Osteocyte (in vitro differentiated cells): ENCODE results near the gene OBP2A. TPM values are rescaled to one million over a fixed set of nuclear protein-coding genes. Genes with fewer than 3 reads are reported as not detected.

Source experiments
- DNase-seq: peaks from one replicate; pipeline ENCODE4 v3.0.0; 2021; ENCODE audit warnings: mixed read lengths; ENCODE audit not compliant: unreplicated experiment; ENCODE audit errors: extremely low spot score
- H3K27ac Mint-ChIP-seq: one replicate; pipeline ENCODE4 v1.8.0; 2021; ENCODE audit warnings: mild to moderate bottlenecking, mixed read lengths; ENCODE audit not compliant: unreplicated experiment
- H3K27me3 Mint-ChIP-seq: one replicate; pipeline ENCODE4 v1.8.0; 2021; ENCODE audit warnings: mixed read lengths; ENCODE audit not compliant: unreplicated experiment
- H3K36me3 Mint-ChIP-seq: one replicate; pipeline ENCODE4 v1.8.0; 2021; ENCODE audit warnings: mixed read lengths; ENCODE audit not compliant: unreplicated experiment
- H3K4me1 Mint-ChIP-seq: one replicate; pipeline ENCODE4 v1.8.0; 2021; ENCODE audit warnings: mixed read lengths; ENCODE audit not compliant: unreplicated experiment
- H3K4me3 Mint-ChIP-seq: one replicate; pipeline ENCODE4 v1.8.0; 2021; ENCODE audit warnings: mild to moderate bottlenecking, moderate library complexity, mixed read lengths; ENCODE audit not compliant: unreplicated experiment
- H3K9me3 Mint-ChIP-seq: one replicate; pipeline ENCODE4 v1.8.0; 2021; ENCODE audit warnings: mixed read lengths; ENCODE audit not compliant: unreplicated experiment
- total RNA-seq: library from RNA; stranded (reverse); gene quantifications from 2 replicates; pipeline ENCODE4 v1.2.1, GENCODE V29; 2021
- TF ChIP-seq, protein P1 (sequence below): fragments of 200-600 bp; sonication (generic); IDR thresholded peaks from 2 replicates; pipeline ENCODE4 v1.5.0; 2021; ENCODE audit warnings: antibody characterized with exemption, mild to moderate bottlenecking, moderate library complexity

OBP2A gene
- total RNA-seq, 1 donor from 2014 or later = not detected

DNA sequence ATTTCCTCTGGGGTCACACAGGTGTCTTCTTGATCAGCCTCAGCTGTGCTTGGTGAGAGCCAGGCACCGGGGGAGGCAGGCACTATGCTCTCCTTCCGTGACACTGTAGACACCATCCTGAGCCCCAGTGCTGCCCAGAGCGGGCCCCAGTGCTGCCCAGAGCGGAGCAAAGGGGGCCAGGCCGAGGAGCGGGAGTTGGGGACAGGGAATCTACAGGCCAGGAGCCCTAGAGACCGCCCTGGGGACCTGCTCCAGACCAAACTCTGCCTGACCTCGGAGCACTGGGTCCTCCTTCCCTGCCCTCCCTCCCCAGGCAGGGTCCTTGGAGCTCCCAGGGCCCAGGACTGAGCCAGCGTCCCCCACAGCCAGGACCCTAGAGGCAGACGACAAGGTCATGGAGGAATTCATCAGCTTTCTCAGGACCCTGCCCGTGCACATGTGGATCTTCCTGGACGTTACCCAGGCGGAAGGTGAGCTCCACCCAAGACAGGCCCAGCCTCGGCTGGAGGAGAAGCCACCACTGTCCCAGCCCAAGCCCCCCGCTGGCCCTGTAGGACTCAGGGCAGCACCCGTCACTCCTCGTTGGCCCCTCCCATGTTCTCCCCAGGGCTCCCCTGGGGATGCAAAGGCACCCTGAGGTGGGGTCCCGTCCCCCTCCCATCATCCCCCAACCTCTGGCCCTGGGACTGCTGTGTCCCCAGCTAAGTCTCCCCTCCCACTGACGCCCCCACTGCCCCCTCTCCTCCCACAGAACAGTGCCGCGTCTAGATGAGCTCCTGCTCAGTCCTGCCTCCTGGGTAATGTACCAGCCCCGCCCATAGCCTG lies 45.8 kb downstream of the OBP2A start:
- no peaks in the 10 kb centered on the region for H3K4me1 Mint-ChIP-seq
- no peaks in the 10 kb centered on the region for H3K27me3 Mint-ChIP-seq
- DNase-seq = no peak
- TF ChIP-seq, protein P1, sequence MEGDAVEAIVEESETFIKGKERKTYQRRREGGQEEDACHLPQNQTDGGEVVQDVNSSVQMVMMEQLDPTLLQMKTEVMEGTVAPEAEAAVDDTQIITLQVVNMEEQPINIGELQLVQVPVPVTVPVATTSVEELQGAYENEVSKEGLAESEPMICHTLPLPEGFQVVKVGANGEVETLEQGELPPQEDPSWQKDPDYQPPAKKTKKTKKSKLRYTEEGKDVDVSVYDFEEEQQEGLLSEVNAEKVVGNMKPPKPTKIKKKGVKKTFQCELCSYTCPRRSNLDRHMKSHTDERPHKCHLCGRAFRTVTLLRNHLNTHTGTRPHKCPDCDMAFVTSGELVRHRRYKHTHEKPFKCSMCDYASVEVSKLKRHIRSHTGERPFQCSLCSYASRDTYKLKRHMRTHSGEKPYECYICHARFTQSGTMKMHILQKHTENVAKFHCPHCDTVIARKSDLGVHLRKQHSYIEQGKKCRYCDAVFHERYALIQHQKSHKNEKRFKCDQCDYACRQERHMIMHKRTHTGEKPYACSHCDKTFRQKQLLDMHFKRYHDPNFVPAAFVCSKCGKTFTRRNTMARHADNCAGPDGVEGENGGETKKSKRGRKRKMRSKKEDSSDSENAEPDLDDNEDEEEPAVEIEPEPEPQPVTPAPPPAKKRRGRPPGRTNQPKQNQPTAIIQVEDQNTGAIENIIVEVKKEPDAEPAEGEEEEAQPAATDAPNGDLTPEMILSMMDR = no peak
- no peak overlapping the region for H3K27ac Mint-ChIP-seq
- no peak overlapping the region for H3K4me3 Mint-ChIP-seq
- H3K36me3 Mint-ChIP-seq = no peaks in the 10 kb centered on the region
- H3K9me3 Mint-ChIP-seq = no peaks in the 10 kb centered on the region

GRCh38 chr9:135592331-135592590 lies 46.3 kb downstream of the OBP2A start:
- H3K9me3 Mint-ChIP-seq = no peaks in the 10 kb centered on the region
- TF ChIP-seq, protein P1 = no peak
- H3K4me3 Mint-ChIP-seq = no peak overlapping the region
- H3K4me1 Mint-ChIP-seq = no peaks in the 10 kb centered on the region
- H3K27ac Mint-ChIP-seq = no peak overlapping the region
- no peaks in the 10 kb centered on the region for H3K27me3 Mint-ChIP-seq
- DNase-seq = no peak
- no peaks in the 10 kb centered on the region for H3K36me3 Mint-ChIP-seq

- H3K27me3 Mint-ChIP-seq = no peaks in the 10 kb centered on the region
Observed at GRCh38 chr9:135592625-135593024, 46.7 kb downstream of the OBP2A start.

GRCh38 chr9:135596211-135596610 lies 50.3 kb downstream of the OBP2A start:
- no peak overlapping the region for H3K27ac Mint-ChIP-seq
- H3K4me1 Mint-ChIP-seq = no peaks in the 10 kb centered on the region
- DNase-seq = no peak
- H3K27me3 Mint-ChIP-seq = peaks cover 19% of the 10 kb centered on the region
- H3K4me3 Mint-ChIP-seq = no peak overlapping the region
- TF ChIP-seq, protein P1 = no peak
- no peaks in the 10 kb centered on the region for H3K36me3 Mint-ChIP-seq
- H3K9me3 Mint-ChIP-seq = no peaks in the 10 kb centered on the region

More at GRCh38 chr9:135592625-135593024, 46.7 kb downstream of the OBP2A start:
- H3K9me3 Mint-ChIP-seq = no peaks in the 10 kb centered on the region
- no peaks in the 10 kb centered on the region for H3K36me3 Mint-ChIP-seq
- DNase-seq = no peak
- H3K4me1 Mint-ChIP-seq = no peaks in the 10 kb centered on the region
- TF ChIP-seq, protein P1 = no peak
- no peak overlapping the region for H3K27ac Mint-ChIP-seq
- no peak overlapping the region for H3K4me3 Mint-ChIP-seq

Other genes starting within 250 kb of the OBP2A start
- 19.5 and 21.1 TPM in 2 replicates for gene PPP1R26, start 66.3 kb upstream of the OBP2A start, total RNA-seq
- gene MRPS2, start 45.4 kb upstream of the OBP2A start, total RNA-seq = 33.4 and 35.6 TPM in 2 replicates
- not detected in 2 replicates for gene LCN1, start 24.7 kb upstream of the OBP2A start, total RNA-seq
- gene PAEP, start 15.6 kb downstream of the OBP2A start, total RNA-seq = not detected in 2 replicates
- gene GLT6D1, start 93.4 kb downstream of the OBP2A start, total RNA-seq = not detected in 2 replicates
- not detected in 2 replicates for gene LCN9, start 117.2 kb downstream of the OBP2A start, total RNA-seq
- gene SOHLH1, start 153.4 kb downstream of the OBP2A start, total RNA-seq = not detected in 2 replicates
- not detected in 2 replicates for gene KCNT1, start 156.1 kb downstream of the OBP2A start, total RNA-seq